ENCODE measurements around the gene MTCH2.

The MTCH2 gene

DNA sequence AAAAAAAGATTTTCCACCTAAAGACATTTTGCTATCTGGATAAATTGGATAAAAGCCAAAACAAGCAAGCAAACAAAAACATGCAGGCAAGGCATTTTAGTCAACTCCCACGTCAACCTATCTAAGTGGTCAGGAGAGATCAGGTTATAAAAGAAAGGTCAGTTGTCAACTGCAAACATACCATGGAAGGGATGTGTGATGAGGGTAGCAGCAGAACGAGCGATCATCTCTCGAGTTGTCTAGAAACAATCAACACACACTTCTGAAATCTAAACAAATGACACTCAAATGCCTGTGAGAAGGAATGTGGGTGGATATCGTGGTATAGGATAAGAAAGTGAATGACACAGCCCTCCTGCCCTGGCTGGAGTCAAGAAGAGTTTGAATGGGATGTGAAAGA, 10.9 kb downstream of the MTCH2 start:
- DNase-seq, result no peak

GRCh38 chr11:47628026-47628425, 14.3 kb downstream of the MTCH2 start:
- DNase-seq, result no peak

DNA sequence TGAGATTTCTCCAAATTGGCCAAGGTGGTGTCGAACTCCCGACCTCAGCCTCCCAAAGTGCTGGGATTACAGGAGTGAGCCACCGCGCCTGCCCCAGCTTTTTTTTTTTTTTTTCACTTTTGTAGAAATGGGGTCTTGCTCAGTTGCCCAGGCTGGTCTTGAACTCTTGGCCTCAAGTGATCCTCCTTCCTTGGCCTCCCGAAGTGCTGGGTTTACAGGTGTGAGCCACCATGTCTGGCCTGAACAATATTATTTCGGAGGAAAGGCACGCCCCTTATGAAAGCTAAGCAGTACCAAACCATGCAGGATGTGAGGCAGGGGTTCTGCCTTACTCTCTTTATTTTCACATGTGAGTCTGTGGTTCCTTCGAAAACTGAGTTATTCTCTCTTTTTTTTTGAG, 16.1 kb downstream of the MTCH2 start:
- no peak for DNase-seq

- no peak for DNase-seq
These were observed 21.5 kb downstream of the MTCH2 start for GRCh38 chr11:47620836-47621378.

DNA sequence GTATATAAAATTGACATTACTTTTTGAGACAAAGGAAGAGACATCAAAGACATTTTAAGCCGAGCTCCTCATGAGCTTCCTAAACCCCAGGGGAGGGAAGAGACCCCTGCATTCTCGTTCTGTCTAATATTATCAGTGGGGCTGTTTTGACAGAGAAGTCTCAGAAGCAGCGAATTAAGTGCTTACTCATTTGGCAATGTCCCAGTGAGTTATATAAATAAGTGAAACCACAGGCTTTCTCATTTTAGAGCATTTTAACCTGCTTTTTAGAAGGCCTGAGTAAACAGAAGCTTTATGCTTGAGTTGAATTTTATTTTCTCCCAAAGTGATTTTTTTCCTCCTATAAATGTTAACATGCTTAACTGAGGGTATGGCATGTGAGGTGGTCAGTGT, 24.9 kb downstream of the MTCH2 start:
- no peak for DNase-seq

- peak in 2 of 3 experiments; percentile 4 to 56 for DNase-seq
These were observed 25.5 kb downstream of the MTCH2 start for GRCh38 chr11:47616726-47617416.

DNA sequence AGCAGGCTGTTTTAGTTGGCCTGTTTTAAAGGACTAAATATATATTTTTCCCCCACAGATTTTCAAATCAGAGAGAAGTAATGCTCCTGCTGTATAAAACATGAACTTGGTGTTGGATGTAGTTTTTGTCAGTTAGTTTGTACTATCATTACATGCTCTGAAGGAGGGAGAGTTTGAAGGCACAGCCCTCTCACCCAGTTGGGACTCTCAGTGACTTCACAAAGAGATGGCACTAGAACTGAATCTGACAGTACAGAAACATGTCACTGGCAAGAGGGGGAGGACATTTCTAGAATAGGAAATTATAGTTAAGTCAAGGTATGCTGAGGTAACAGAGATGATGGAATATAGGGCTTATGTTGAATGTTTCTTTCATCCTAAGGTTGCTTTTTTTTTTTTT, 27.1 kb downstream of the MTCH2 start:
- DNase-seq, result no peak

- DNase-seq, result no peak
These were observed 31.0 kb downstream of the MTCH2 start for GRCh38 chr11:47611348-47611794.

GRCh38 chr11:47609675-47610074, 32.7 kb downstream of the MTCH2 start:
- no peak for DNase-seq

DNA sequence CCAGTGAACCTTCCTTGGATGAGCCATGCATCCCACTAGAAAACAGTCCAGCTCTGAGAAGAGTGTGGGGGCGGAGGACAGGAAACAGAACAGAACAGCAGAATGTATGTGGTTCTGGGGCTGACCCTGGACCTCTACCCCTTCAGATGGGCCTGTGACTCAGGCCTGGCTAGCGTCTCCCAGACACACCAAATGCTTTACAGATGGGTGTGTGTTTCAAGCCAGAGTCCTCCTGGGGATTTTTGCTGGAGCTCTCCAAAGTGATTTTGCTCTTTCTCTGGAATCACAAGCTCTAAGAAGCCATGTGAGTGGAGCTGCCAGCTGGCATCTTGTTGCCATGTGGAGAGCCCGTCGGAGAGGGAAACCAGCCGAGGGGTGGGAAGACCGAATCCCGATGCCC, 35.0 kb downstream of the MTCH2 start:
- no peak for DNase-seq

GRCh38 chr11:47606731-47607130, 35.6 kb downstream of the MTCH2 start:
- peak in 1 of 3 experiments; percentile 14 for DNase-seq

GRCh38 chr11:47605921-47606320, 36.4 kb downstream of the MTCH2 start:
- DNase-seq, result no peak

- no peak for DNase-seq
These were observed 39.1 kb downstream of the MTCH2 start for GRCh38 chr11:47603295-47603694.

GRCh38 chr11:47599902-47600301, 42.5 kb downstream of the MTCH2 start:
- no peak for DNase-seq

GRCh38 chr11:47595967-47596366, 46.4 kb downstream of the MTCH2 start:
- no peak for DNase-seq

- no peak for DNase-seq
These were observed 47.3 kb downstream of the MTCH2 start for GRCh38 chr11:47595029-47595428.

- DNase-seq, result peak in 2 of 3 experiments; percentile 27 to 56
These were observed 48.2 kb downstream of the MTCH2 start, which contains the start of gene C1QTNF4 for GRCh38 chr11:47593934-47594855. Gene C1QTNF4 (minus strand): TSS chr11:47594411. CDS start chr11:47590810, 3,601 bp downstream.

DNA sequence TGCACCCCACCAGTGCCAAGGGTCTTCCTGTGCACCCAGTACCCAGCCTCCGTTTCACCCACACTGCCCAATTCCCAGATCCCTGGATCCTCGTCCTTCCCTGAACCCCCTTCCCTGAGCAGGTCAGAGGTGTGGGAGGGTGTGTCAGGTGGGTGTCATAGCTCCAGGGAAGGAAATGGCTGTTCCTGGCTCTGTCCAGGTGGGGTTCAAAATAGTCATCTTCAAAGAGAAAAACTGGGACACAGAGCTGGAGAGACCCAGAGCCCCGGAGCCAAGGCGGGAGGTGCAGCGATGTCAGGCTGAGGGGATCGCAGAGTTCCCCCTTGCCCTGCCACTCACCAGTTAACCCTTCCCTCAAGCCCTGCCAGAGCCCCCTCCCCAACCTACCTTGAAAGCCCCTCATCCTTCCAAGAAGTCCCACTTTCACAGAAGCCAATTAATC, 48.8 kb downstream of the MTCH2 start:
- peak in 1 of 3 experiments; percentile 33 for DNase-seq

- DNase-seq, result no peak
These were observed 49.4 kb downstream of the MTCH2 start for GRCh38 chr11:47592970-47593369.

- no peak for DNase-seq
These were observed 50.1 kb downstream of the MTCH2 start for GRCh38 chr11:47592251-47592650.

- no peak for DNase-seq
These were observed 50.6 kb downstream of the MTCH2 start for GRCh38 chr11:47591764-47592163.

GRCh38 chr11:47589977-47590861, 52.1 kb downstream of the MTCH2 start:
- DNase-seq, result no peak

- DNase-seq, result no peak
These were observed 52.8 kb downstream of the MTCH2 start for GRCh38 chr11:47589584-47589976.
